ENCODE data around the gene TMEM238.

Gene TMEM238

GRCh38 chr19:55400281-55401087 lies 16.4 kb upstream of the TMEM238 start:
- no peak for DNase-seq

GRCh38 chr19:55398200-55398925 lies 14.3 kb upstream of the TMEM238 start:
- DNase-seq, result no peak

DNA sequence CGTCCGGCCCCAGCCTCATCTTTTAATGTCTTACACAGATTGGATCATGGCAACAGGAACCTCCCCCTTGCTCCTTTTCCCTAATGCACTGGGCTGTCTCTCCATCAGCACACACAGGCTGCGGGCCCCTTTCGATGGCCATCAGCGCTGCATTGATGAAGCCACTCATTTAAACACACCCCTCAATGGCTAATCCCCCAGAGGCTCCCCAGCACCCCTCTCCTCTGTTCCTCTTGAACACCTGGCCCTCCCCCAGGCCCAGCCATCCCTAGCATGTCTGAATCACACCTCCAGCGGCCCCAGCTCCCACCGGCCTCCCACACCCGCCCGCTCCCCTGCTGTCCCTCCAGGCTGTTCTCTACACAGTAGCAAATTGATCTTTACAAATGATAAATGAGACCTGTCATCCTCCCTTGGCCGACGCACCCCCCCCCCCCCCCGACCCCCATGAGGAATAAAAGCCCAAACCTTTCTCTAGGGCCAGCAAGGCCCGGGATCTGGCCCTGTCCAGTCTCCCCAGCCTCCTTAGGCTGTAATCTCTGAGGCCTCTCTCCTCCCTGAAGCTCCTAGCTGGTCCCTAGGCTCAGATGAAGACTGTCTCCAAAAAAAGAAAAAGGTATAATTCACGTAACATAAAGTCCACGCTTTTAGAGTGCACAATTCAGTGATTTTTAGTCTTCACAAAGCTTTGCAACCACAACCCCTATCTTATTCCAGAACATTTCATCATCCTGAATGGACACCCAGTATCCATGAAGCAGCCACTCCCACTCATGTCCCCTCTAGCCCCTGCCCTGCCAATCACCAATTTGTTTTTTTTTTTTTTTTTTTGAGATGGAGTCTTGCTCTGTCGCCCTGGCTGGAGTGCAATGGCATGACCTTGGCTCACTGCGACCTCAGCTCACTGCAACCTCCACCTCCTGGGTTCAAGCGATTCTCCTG lies 9.0 kb upstream of the TMEM238 start:
- DNase-seq, result no peak

- DNase-seq, result no peak
Measured at GRCh38 chr19:55391702-55392615, 7.9 kb upstream of the TMEM238 start.

- DNase-seq, result no peak
Measured at GRCh38 chr19:55391191-55391670, 7.1 kb upstream of the TMEM238 start.

- no peak for DNase-seq
Measured at GRCh38 chr19:55390461-55390880, 6.4 kb upstream of the TMEM238 start.

- DNase-seq, result no peak
Measured at GRCh38 chr19:55389386-55390317, 5.6 kb upstream of the TMEM238 start.

- DNase-seq, result no peak
Measured at GRCh38 chr19:55387736-55388497, 3.8 kb upstream of the TMEM238 start.

- DNase-seq, result no peak
Measured at GRCh38 chr19:55386493-55386971, 2.4 kb upstream of the TMEM238 start.

GRCh38 chr19:55385724-55386492 lies 1.8 kb upstream of the TMEM238 start, which contains the start of gene RPL28:
Gene RPL28, plus strand, starts transcription at chr19:55385932. Its CDS starts 426 bp downstream, at chr19:55386358.
- DNase-seq, result peak; percentile 98

- peak; percentile 94 for DNase-seq
Measured at GRCh38 chr19:55384920-55385723, 1.0 kb upstream of the TMEM238 start.

GRCh38 chr19:55383279-55384130 lies 587 bp downstream of the TMEM238 start:
- peak; percentile 63 for DNase-seq

GRCh38 chr19:55382522-55383054 lies 1.5 kb downstream of the TMEM238 start:
- no peak for DNase-seq

- no peak for DNase-seq
Measured at GRCh38 chr19:55382013-55382412, 2.1 kb downstream of the TMEM238 start.

GRCh38 chr19:55379174-55379573 lies 4.9 kb downstream of the TMEM238 start:
- DNase-seq, result no peak

GRCh38 chr19:55377356-55378131 lies 6.5 kb downstream of the TMEM238 start:
- DNase-seq, result no peak

All from fibroblast of skin of right quadriceps (primary cell).